HepG2 (cell line): ENCODE measurements around the gene CSRP3.

Source experiments
- ATF2 ChIP-seq: sonication (generic); formaldehyde crosslinking; IDR thresholded peaks from 2 replicates; pipeline ENCODE4 v1.4.0; 2020; ENCODE audit warnings: missing genetic modification reagents
- CTCF ChIP-seq: sonication (generic); formaldehyde crosslinking; IDR thresholded peaks from 2 replicates; pipeline ENCODE4 v1.5.0; 2020; ENCODE audit warnings: mild to moderate bottlenecking, missing genetic modification reagents, moderate library complexity
- FOXK2 ChIP-seq: fragments of 450-650 bp; IDR thresholded peaks from 2 replicates; pipeline ENCODE4 v1.6.1; 2016
- GLMP ChIP-seq: sonication (generic); formaldehyde crosslinking; IDR thresholded peaks from 2 replicates; pipeline ENCODE4 v1.9.0; 2021; ENCODE audit warnings: missing genetic modification reagents, mild to moderate bottlenecking, borderline replicate concordance
- POLR2AphosphoS5 ChIP-seq: IDR thresholded peaks from 2 replicates; pipeline ENCODE4 v1.6.1; 2012; ENCODE audit warnings: low read depth, low read length
- TBP ChIP-seq: sonication (generic); formaldehyde crosslinking; IDR thresholded peaks from 2 replicates; pipeline ENCODE4 v1.5.0; 2020; ENCODE audit warnings: missing genetic modification reagents

- TF ChIP-seq GLMP (CRISPR knock-in tag) (no peak), POLR2AphosphoS5 (no peak), CTCF (CRISPR knock-in tag) (no peak), TBP (CRISPR knock-in tag) (no peak), FOXK2 (no peak), ATF2 (CRISPR knock-in tag) (no peak)
These were observed 3.1 kb upstream of the CSRP3 start for GRCh38 chr11:19204836-19205235.
